GM23338 (cell line): Measurements from ENCODE around the gene ACCSL. TPM values are rescaled to one million over a fixed set of nuclear protein-coding genes. Genes with fewer than 3 reads are reported as not detected.

ENCODE experiments used
- ATAC-seq: fragments of 200-7000 bp; cut with Tn5 transposase; 3 replicates; pipeline ENCODE4 v1.9.1; 2020
- DNase-seq: peaks from one replicate; pipeline ENCODE4 v3.0.0-alpha.2; 2015; ENCODE audit warnings: low spot score
- H2AFZ ChIP-seq: fragments of 200-600 bp; sonication (generic); 2 replicates; pipeline ENCODE4 v1.8.0; 2016; ENCODE audit warnings: antibody characterized with exemption, mild to moderate bottlenecking, moderate library complexity
- H3F3A ChIP-seq: fragments of 200-600 bp; sonication (generic); replicated peaks from 2 replicates; pipeline ENCODE4 v1.8.0; 2017; ENCODE audit warnings: antibody characterized with exemption, mixed run types, low read depth
- H3K27ac ChIP-seq: fragments of 200-600 bp; sonication (generic); 2 replicates; pipeline ENCODE4 v1.6.1; 2016; ENCODE audit warnings: low read depth
- H3K27me3 ChIP-seq: fragments of 200-600 bp; sonication (generic); 2 replicates; pipeline ENCODE4 v1.8.0; 2016; ENCODE audit warnings: mild to moderate bottlenecking, mixed run types, moderate library complexity; ENCODE audit not compliant: insufficient read depth
- H3K36me3 ChIP-seq: fragments of 200-600 bp; sonication (generic); 2 replicates; pipeline ENCODE4 v1.8.0; 2016; ENCODE audit warnings: mild to moderate bottlenecking; ENCODE audit not compliant: insufficient read depth
- H3K4me1 ChIP-seq: fragments of 200-600 bp; sonication (generic); 2 replicates; pipeline ENCODE4 v1.8.0; 2016; ENCODE audit warnings: mild to moderate bottlenecking, moderate library complexity; ENCODE audit not compliant: insufficient read depth
- H3K4me2 ChIP-seq: fragments of 200-600 bp; sonication (generic); 2 replicates; pipeline ENCODE4 v1.7.1; 2017; ENCODE audit warnings: mixed run types
- H3K4me3 ChIP-seq: fragments of 200-600 bp; sonication (generic); 2 replicates; pipeline ENCODE4 v1.6.1; 2016; ENCODE audit warnings: mixed run types
- H3K79me2 ChIP-seq: fragments of 200-600 bp; sonication (generic); replicated peaks from 2 replicates; pipeline ENCODE4 v1.8.0; 2017; ENCODE audit warnings: mild to moderate bottlenecking; ENCODE audit not compliant: insufficient read depth
- H3K9me2 ChIP-seq: fragments of 200-600 bp; sonication (generic); 2 replicates; pipeline ENCODE4 v1.8.0; 2017; ENCODE audit not compliant: insufficient read depth
- H4K20me1 ChIP-seq: fragments of 200-600 bp; sonication (generic); replicated peaks from 2 replicates; pipeline ENCODE4 v1.8.0; 2017; ENCODE audit warnings: mild to moderate bottlenecking; ENCODE audit not compliant: insufficient read depth
- H3K27ac Mint-ChIP-seq: 2 replicates; pipeline ENCODE4 v1.8.0; 2020; ENCODE audit warnings: inconsistent platforms, mild to moderate bottlenecking, moderate library complexity, mixed read lengths
- H3K27me3 Mint-ChIP-seq: 3 replicates; pipeline ENCODE4 v1.8.0; 2022; ENCODE audit warnings: low read depth, mild to moderate bottlenecking, moderate library complexity, mixed read lengths, inconsistent platforms; ENCODE audit not compliant: insufficient read depth, poor library complexity
- H3K36me3 Mint-ChIP-seq: 3 replicates; pipeline ENCODE4 v1.8.0; 2021; ENCODE audit warnings: low read depth, mild to moderate bottlenecking, inconsistent platforms, moderate library complexity, mixed read lengths
- H3K4me1 Mint-ChIP-seq: 3 replicates; pipeline ENCODE4 v1.8.0; 2020; ENCODE audit warnings: mild to moderate bottlenecking, inconsistent platforms, mixed read lengths
- H3K4me3 Mint-ChIP-seq: 3 replicates; pipeline ENCODE4 v1.8.0; 2021; ENCODE audit warnings: moderate library complexity, mild to moderate bottlenecking, inconsistent platforms, mixed read lengths
- H3K9me3 Mint-ChIP-seq: 3 replicates; pipeline ENCODE4 v1.8.0; 2020; ENCODE audit warnings: moderate library complexity, mild to moderate bottlenecking, inconsistent platforms, mixed read lengths
- CREB1 ChIP-seq: fragments of 250-450 bp; sonication (Bioruptor Pico); IDR thresholded peaks from 2 replicates; pipeline ENCODE4 v1.5.0; 2020; ENCODE audit warnings: low read depth, mild to moderate bottlenecking, moderate library complexity
- CTCF ChIP-seq, 2 experiments: fragments of 200-600 bp in 1 of 2; sonication (generic) in 1 of 2; conservative IDR thresholded peaks; 2 replicates each; pipeline versions ENCODE4 v1.5.1 to v1.6.1; 2016 to 2017; ENCODE audit warnings: antibody characterized with exemption in 2 of 2, low read depth in 2 of 2, mild to moderate bottlenecking in 2 of 2, moderate library complexity in 1 of 2
- EZH2phosphoT487 ChIP-seq: fragments of 200-600 bp; sonication (generic); IDR thresholded peaks from one replicate; pipeline ENCODE4 v1.8.1; 2018; ENCODE audit warnings: antibody characterized with exemption; ENCODE audit not compliant: unreplicated experiment
- POLR2AphosphoS5 ChIP-seq: IDR thresholded peaks from 2 replicates; pipeline ENCODE4 v1.6.1; 2016; ENCODE audit warnings: antibody characterized with exemption, low read depth
- REST ChIP-seq: IDR thresholded peaks from one replicate; pipeline ENCODE4 v1.6.1; 2018; ENCODE audit warnings: antibody characterized with exemption; ENCODE audit not compliant: unreplicated experiment
- STAT1 ChIP-seq: IDR thresholded peaks from one replicate; pipeline ENCODE4 v1.6.1; 2016; ENCODE audit warnings: antibody characterized with exemption; ENCODE audit not compliant: unreplicated experiment
- ZNF331 ChIP-seq: fragments of 250-450 bp; sonication (Bioruptor Pico); IDR thresholded peaks from 2 replicates; pipeline ENCODE4 v1.5.0; 2020; ENCODE audit warnings: low read depth, mild to moderate bottlenecking, moderate library complexity
- polyA plus RNA-seq: library from polyadenylated mRNA; unstranded; fragments of >200 nt; fragmentation: Nextera tagmentation; extraction: Ambion mirVana; gene quantifications from 2 replicates; pipeline ENCODE4 v1.2.1, GENCODE V29; 2016
- total RNA-seq: library from RNA; depleted of rRNA; stranded (reverse); fragments of >200 nt; shearing (Covaris generic); gene quantifications from 2 replicates; pipeline ENCODE4 v1.2.3, GENCODE V29; 2014

Gene ACCSL
- total and polyA plus RNA-seq, 2 experiments from 2014 or later, result not detected

- Histone ChIP-seq H2AFZ (no peak overlapping the region), H3K4me1 (no peaks in the 10 kb centered on the region), H3F3A (no peaks in the 10 kb centered on the region), H3K79me2 (no peaks in the 10 kb centered on the region), H3K36me3 (no peaks in the 10 kb centered on the region), H4K20me1 (no peaks in the 10 kb centered on the region), H3K4me2 (no peak overlapping the region), H3K9me2 (peaks cover 15% of the 10 kb centered on the region; the same call in 1 of the 2 replicates), H3K27me3 (no peaks in the 10 kb centered on the region), H3K4me3 (no peak overlapping the region), H3K27ac (no peak overlapping the region)
- H3K27me3 Mint-ChIP-seq, result peaks cover 2% of the 10 kb centered on the region
- H3K9me3 Mint-ChIP-seq, result no peaks in the 10 kb centered on the region; the same call in 2 of the 3 replicates
- no peaks in the 10 kb centered on the region for H3K36me3 Mint-ChIP-seq
- H3K4me1 Mint-ChIP-seq, result no peaks in the 10 kb centered on the region
- no peak overlapping the region for H3K4me3 Mint-ChIP-seq
- no peak for TF ChIP-seq CTCF (conservative IDR thresholded peaks at IDR 0.05; ENCODE audit: low read depth in 2 of 2)
- TF ChIP-seq STAT1, result no peak
- TF ChIP-seq EZH2phosphoT487, result no peak
- no peak overlapping the region for H3K27ac Mint-ChIP-seq
- DNase-seq (no peak), ATAC-seq (no peak)
Measured at GRCh38 chr11:44051171-44051570, 3.4 kb downstream of the ACCSL start.

GRCh38 chr11:44057340-44057739 lies 9.6 kb downstream of the ACCSL start:
- TF ChIP-seq CREB1 (CRISPR knock-in tag) (no peak), POLR2AphosphoS5 (no peak), EZH2phosphoT487 (no peak), ZNF331 (CRISPR knock-in tag) (no peak)
- no peak overlapping the region for H3K4me2 ChIP-seq
- no peaks in the 10 kb centered on the region for H3K36me3 Mint-ChIP-seq
- no peaks in the 10 kb centered on the region for H3K36me3 ChIP-seq
- no peaks in the 10 kb centered on the region for H3K27me3 ChIP-seq
- H3K4me3 Mint-ChIP-seq, result no peak overlapping the region
- H3K9me2 ChIP-seq, result peaks cover 11% of the 10 kb centered on the region; the same call in 1 of the 2 replicates
- H3K9me3 Mint-ChIP-seq, result no peaks in the 10 kb centered on the region
- no peak overlapping the region for H3K27ac ChIP-seq
- H3K4me1 ChIP-seq, result no peaks in the 10 kb centered on the region
- H3K4me1 Mint-ChIP-seq, result no peaks in the 10 kb centered on the region
- peaks cover 2% of the 10 kb centered on the region for H3K27me3 Mint-ChIP-seq
- ATAC-seq (no peak), DNase-seq (no peak)
- H4K20me1 ChIP-seq, result no peaks in the 10 kb centered on the region
- H3K4me3 ChIP-seq, result no peak overlapping the region
- no peaks in the 10 kb centered on the region for H3F3A ChIP-seq
- no peak overlapping the region for H2AFZ ChIP-seq
- no peak overlapping the region for H3K27ac Mint-ChIP-seq
- H3K79me2 ChIP-seq, result no peaks in the 10 kb centered on the region

GRCh38 chr11:44058275-44058674 lies 10.5 kb downstream of the ACCSL start:
- no peak overlapping the region for H3K4me3 Mint-ChIP-seq
- no peak for ATAC-seq
- H2AFZ ChIP-seq, result no peak overlapping the region
- TF ChIP-seq ZNF331 (CRISPR knock-in tag) (no peak), REST (no peak)

More at GRCh38 chr11:44058275-44058674, 10.5 kb downstream of the ACCSL start:
- Mint-ChIP-seq H3K36me3 (no peaks in the 10 kb centered on the region), H3K9me3 (no peaks in the 10 kb centered on the region), H3K27me3 (peaks cover 2% of the 10 kb centered on the region), H3K4me1 (peaks cover 8% of the 10 kb centered on the region), H3K27ac (no peak overlapping the region)
- no peak for DNase-seq
- no peaks in the 10 kb centered on the region for H3F3A ChIP-seq
- H4K20me1 ChIP-seq, result no peaks in the 10 kb centered on the region
- H3K4me2 ChIP-seq, result no peak overlapping the region
- H3K79me2 ChIP-seq, result no peaks in the 10 kb centered on the region
- H3K27me3 ChIP-seq, result no peaks in the 10 kb centered on the region
- 0 out of 2 replicates have a peak, but pooled peaks cover 6% of the 10 kb centered on the region for H3K9me2 ChIP-seq
- no peaks in the 10 kb centered on the region for H3K36me3 ChIP-seq
- no peaks in the 10 kb centered on the region for H3K4me1 ChIP-seq
- no peak overlapping the region for H3K27ac ChIP-seq
- H3K4me3 ChIP-seq, result no peak overlapping the region
